Stimulated activated naive CD4-positive, alpha-beta T cell (primary cell): ENCODE results near the gene DCAF15.
"Not testable (repeated sequence)": the region's sequence is repeated elsewhere in the genome, so short reads cannot be mapped to it uniquely, and the experiment has no call there.

ENCODE experiments used
- DNase-seq, 6 experiments: peaks; one replicate each; lab custom pipeline; 2025; lab: John Stamatoyannopoulos, UW

The DCAF15 gene, protein sequence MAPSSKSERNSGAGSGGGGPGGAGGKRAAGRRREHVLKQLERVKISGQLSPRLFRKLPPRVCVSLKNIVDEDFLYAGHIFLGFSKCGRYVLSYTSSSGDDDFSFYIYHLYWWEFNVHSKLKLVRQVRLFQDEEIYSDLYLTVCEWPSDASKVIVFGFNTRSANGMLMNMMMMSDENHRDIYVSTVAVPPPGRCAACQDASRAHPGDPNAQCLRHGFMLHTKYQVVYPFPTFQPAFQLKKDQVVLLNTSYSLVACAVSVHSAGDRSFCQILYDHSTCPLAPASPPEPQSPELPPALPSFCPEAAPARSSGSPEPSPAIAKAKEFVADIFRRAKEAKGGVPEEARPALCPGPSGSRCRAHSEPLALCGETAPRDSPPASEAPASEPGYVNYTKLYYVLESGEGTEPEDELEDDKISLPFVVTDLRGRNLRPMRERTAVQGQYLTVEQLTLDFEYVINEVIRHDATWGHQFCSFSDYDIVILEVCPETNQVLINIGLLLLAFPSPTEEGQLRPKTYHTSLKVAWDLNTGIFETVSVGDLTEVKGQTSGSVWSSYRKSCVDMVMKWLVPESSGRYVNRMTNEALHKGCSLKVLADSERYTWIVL

DNA sequence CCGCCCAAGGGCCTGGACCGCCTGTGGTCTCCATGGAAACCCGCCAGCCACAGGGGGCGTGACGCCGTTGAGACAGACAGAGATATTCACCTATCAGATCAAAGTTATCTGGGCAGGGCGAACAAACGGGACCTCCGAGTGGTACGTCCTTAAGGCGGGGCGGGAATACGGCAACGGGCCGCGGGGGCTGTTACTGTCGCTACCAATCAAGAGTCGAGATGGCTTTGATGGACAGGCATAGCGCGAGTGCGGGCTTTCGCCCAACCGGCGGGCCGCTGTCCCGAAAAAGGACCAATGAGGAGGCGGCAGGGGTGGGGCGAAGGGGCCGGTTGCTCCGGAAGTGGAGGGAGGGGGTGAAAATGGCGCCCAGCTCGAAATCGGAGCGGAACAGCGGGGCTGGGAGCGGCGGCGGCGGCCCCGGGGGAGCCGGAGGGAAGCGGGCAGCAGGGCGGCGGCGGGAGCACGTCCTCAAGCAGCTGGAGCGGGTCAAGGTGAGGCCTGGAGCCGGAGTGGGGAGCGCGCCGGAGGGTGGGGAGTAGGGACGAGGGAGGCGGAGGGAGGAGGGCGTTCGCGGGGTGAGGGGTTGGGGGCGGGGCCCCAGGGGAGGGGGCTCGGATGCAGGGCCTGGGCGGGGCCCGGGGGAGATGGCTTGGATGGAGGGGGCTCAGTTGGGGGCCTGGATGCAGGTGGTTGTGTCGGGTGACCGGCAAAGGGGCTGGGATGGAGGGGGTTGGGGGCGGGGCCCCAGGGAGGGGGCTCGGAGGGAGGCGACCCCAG lies at the start of gene DCAF15:
Gene DCAF15 (plus strand): TSS at position 356 of the 777 bp plus-strand sequence. CDS start 4 bp downstream, at position 360.
- DNase-seq = peak; percentile 95 to 99 (median 98)

DNA sequence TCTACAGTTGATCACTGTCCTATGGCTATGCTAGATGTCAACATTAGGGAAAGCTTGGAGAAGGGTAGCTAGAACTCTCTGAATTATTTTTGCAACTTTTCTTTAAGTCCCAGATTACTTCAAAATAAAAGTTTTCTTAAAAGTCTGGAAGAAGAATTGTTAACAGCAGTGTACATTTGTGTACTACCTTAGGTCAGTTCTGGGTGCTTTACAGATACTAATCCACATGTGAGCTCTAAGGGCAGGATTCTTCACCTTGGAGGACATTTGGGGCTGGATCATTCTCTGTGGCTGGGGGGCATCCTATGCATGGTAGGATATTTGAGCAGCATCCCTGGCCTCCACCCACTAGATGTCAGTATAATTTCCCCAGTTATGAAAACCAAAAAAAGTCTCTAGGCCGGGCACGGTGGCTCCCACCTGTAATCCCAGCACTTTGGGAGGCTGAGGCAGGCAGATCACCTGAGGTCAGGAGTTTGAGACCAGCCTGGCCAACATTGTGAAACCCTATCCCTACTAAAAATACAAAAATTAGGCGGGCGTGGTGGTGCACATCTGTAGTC lies 49.2 kb upstream of the DCAF15 start:
- DNase-seq = peak in 2 of 6 experiments; percentile 13 to 15

DNA sequence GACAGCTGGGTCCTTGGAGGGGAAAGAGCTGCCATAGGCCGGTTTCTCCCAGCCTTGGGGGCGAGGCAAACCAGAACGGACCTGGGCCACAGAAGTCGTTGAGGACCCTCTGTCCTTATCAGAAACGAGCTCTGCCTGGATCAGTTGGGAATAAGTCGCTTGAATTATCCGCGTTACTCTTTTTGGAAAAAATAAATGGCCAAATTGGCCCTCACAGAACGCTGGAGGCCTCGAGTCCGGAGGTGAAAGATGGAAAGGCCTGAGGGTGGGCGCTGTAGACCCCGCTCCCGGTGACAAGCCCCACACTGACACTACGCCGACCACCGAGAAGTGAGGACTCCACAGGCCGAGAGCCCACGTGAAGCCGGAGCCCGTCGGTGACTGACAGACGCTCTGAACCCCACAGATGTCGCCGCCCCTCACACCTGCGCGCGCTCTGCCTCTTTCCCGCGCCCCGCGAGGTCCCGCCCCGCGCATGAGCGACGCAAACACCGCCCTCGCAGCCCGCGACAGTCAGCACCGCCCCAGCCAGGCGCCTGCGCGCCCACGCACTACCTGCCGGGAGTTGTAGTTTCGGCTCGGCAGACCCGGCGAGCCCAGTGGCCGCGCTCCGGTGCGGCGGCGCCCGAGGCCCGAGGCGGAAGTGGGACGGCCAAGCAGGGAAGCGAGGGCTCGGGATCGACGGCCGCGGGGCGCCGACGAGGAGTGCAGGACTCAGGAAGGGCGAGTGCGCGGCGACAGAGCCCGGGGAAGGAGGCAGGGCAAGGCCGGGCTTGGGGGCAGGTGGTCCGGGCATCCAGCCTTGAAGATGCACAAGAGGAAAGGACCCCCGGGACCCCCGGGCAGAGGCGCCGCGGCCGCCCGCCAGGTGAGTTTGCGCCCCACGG lies 46.4 kb upstream of the DCAF15 start, which contains the start of the genes BRME1 and CC2D1A:
Gene BRME1 (minus strand): TSS at position 484 of the 887 bp plus-strand sequence. CDS start 1,225 bp downstream, outside the sequence.
Gene CC2D1A (plus strand): TSS at position 568 of the 887 bp plus-strand sequence. CDS start 241 bp downstream, at position 809.
- peak; percentile 79 to 91 (median 90) for DNase-seq

DNA sequence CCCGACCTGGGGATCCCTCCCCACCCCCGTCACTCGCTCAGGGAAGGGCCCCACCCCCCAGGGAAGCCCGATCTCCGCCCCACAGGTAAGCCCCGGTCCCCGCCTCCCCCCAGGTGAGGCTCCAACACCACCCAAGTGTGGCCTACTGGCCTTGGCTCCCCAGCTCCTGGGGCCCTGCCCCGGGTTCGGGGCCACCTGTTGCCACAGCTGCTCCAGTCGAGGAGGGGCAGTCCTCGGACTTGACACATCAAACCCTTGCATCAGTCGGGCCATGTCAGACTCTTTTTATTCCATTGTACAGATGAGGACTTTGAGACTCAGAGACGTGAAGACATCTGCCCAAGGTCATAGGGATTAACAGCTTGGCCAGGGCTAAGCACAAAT lies 45.8 kb upstream of the DCAF15 start:
- peak in 1 of 6 experiments; percentile 43 for DNase-seq

DNA sequence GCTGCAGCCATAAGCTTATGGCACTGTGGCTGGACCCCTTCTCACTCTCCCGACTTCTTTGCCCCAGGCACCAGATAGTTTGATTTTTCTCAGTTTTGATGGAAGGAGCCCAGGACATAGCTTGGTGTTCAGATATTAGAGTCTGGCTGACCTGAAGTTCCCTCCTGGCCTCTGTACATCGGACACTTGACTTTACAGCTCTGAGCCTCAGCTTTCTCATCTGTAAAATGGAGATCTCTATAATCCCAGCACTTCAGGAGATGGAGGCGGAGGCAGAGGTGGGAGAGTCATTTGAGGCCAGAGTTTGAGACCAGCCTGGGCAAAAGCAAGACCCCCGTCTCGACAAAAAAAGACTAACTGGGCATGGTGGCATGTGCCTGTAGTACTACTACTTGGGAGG lies 45.4 kb upstream of the DCAF15 start:
- DNase-seq = no peak

DNA sequence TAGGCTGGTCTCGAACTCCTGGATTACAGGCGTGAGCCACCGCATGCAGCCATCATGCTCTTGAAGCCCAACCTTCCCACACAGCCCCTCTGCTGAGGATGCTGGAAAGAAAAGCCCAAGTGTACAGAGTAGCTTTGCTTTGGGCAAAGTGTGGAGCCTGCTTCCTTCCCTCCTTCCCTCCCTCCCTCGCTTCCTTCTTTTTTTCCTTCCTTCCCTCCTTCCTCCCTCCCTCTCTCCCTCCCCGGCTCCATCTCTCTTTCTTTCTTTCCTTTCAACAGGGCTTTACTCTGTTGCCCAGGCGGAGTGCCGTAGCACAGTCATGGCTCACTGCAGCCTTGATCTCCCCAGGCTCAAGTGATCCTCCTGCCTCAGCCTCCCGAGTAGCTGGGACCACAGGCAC lies 43.6 kb upstream of the DCAF15 start:
- no peak for DNase-seq

DNA sequence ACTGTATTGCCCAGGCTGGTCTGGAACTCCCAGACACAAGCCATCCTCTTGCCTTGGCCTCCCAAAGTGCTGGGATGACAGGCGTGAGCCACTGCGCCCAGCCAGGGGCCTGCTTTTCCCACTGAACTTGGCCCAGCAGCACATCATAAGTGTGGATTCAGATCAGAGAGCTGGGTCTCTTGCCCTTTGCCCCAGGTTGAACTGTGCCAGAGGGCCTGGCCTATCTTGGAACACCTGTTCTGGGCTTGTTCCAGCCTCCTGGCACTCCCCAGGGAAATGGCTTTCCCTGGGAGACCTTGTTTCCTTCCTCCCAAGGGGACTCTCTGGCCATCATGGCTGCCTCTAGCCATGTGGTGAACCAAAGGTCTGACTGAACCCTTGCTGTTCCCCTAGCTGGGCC lies 42.9 kb upstream of the DCAF15 start:
- DNase-seq = no peak

DNA sequence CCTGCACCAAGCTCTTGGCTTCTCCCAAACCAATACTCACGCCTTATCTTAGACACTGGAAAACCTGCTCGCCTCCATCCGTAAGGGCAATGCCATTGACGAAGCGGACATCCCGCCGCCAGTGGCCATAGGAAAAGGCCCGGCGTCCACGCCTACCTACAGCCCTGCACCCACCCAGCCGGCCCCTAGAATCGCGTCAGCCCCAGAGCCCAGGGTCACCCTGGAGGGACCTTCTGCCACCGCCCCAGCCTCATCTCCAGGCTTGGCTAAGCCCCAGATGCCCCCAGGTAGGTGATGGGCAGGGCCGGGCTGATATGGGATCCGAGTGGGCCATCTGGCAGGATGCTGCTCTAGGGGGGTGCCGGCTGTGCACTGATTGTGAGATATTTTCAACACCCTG lies 39.0 kb upstream of the DCAF15 start:
- DNase-seq = no peak

DNA sequence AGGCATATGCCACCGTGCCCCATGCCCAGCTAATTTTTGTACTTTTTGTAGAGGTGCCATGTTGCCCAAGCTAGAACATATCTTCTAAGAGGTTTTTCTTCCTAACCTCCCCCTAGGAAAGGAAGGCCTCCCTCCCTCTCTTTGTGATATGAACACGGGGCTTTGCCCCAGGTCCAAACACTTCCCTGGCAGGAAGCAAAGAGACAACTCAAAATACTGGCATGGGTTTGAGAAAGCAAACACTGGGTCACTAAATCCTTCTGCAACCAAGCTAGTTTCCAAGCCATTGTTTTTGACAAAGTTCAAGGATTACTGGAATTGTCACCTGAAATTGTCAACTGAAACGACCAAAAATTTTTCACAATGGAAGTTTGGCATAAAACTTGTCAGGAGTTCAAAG lies 37.5 kb upstream of the DCAF15 start:
- no peak for DNase-seq

DNA sequence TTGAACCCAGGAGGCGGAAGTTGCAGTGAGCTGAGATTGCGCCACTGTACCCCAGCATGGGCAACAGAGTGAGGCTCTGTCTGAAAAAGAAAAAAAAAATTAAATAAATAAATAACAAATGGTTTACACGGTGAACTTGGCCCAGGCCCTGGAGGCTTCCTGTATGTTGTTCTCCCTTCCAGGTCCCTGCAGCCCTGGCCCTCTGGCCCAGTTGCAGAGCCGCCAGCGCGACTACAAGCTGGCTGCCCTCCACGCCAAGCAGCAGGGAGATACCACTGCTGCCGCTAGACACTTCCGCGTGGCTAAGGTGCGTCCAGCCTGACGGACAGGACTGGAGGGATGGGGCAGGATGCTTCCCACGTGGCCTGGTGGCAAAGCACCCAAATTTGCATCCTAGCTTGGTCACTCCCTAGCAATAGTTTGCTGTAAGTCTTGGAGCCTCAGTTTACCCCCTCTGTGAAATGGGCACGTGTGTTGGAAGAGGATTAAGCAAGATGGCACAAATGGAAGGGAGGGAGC lies 34.4 kb upstream of the DCAF15 start:
- no peak for DNase-seq

DNA sequence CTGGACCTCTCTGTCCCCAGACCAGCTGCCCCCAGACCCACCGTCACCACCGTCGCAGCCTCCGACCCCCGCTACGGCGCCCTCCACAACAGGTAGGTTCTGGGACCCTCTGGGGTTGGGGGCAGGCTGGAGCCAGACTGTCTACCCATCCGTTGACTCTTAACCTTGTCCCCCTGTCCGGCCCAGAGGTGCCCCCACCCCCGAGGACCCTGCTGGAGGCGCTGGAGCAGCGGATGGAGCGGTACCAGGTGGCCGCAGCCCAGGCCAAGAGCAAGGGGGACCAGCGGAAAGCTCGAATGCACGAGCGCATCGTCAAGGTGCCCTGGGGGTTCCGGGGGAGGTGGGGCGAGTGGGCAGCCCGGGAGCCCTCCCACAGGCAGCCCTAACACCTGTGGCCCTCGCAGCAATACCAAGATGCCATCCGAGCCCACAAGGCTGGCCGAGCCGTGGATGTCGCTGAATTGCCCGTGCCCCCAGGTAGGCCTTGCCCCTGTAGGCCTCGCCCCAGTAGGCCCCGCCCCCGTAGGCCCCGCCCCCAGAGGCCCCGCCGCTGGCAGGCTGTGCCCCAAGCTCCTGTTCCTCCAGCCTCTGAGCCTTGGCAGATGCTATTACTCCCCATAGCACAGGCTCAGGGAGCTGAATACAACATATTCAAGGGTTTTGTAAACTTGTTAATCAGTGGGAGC lies 33.4 kb upstream of the DCAF15 start:
- DNase-seq = no peak

DNA sequence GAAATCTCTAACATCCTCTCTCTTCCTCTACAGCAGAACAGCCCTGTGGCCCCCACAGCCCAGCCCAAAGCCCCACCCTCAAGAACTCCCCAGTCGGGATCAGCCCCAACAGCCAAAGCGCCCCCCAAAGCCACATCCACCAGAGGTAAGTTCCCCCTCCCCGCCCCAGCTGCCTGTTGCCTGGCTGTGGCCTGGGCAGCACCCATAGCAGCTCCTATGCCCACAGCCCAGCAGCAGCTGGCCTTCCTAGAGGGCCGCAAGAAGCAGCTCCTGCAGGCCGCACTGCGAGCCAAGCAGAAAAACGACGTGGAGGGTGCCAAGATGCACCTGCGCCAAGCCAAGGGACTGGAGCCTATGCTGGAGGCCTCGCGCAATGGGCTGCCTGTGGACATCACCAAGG lies 31.8 kb upstream of the DCAF15 start:
- no peak for DNase-seq

DNA sequence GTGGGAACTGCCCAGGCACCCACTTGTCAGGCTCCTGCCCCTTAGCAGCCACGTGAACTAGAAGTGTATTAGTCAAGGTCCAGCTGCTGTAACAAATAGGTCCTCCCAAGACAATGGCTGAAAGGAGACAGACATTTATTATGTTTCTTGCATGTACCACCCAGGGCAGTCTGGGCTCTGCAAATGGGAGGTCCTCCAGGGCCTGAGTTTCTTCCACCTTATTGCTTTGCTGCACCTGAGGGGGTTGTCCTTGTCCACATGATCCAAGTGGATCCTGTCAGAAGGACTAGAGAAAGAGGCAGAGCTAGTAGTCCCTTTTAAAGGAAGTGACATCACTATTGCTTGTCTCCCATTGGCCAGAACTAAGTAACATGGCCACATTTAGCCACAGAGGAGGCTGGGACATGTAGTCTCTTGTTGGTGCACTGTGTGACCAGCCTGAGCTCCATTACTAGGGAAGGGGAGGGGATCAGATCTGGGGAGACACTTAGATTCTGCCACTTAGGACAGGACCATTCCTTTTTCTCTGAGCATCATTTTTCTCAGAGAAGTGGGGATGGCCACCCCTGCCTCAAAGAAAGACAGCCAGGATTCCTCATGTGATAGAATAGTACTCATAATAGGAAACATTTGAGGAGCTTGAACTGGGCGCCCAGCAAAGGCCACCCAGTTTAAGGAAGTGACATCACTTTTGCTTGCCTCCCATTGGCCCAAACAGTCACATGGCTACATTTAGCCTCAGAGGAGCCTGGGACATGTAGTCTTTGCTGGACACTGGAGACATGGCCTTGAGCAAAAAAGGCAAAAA lies 31.2 kb upstream of the DCAF15 start:
- DNase-seq = no peak

DNA sequence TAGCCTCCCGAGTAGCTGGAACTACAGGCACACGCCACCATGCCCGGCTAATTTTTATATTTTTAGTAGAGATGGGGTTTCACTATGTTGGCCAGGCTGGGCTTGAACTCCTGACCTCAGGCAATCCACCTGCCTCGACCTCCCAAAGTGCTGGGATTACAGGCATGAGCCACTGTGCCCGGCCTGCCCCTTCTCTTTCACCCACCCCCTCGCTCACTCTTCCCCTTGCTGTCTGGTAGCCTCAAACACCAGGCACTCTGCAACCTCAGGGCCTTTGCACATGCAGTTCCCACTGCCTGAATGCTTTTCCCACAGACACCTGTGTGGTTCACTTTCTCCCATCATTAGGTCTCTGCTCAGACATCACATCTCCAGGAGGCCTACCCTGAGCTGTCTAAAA lies 30.2 kb upstream of the DCAF15 start:
- DNase-seq = not testable (repeated sequence)

DNA sequence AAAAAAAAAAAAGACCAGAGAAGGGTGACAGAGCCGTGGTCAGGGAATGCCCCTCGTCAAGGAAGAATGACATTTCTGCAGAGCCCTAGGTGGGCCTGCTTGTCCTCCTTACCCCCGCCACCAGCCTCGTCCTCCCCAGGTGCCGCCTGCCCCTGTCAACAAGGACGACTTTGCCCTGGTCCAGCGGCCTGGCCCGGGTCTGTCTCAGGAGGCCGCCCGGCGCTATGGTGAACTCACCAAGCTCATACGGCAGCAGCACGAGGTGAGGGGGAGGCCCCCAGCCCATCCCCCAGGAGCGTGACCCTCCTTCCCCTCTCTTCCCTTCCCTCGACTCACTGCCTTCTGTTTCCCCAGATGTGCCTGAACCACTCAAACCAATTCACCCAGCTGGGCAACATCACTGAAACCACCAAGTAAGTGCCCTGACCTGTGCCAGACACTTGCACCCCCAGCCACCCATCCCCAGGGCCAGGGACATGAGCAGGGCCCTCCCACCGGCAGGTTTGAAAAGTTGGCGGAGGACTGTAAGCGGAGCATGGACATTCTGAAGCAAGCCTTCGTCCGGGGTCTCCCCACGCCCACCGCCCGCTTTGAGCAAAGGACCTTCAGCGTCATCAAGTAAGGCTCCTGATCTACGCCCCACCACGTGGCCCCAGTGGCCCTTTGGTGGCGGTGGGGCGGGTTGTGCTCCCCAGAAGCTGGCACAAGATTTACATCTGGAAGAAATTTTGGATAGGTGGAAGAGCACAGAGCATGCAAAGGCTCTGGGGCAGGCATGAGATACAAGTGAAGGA lies 28.9 kb upstream of the DCAF15 start:
- no peak for DNase-seq

DNA sequence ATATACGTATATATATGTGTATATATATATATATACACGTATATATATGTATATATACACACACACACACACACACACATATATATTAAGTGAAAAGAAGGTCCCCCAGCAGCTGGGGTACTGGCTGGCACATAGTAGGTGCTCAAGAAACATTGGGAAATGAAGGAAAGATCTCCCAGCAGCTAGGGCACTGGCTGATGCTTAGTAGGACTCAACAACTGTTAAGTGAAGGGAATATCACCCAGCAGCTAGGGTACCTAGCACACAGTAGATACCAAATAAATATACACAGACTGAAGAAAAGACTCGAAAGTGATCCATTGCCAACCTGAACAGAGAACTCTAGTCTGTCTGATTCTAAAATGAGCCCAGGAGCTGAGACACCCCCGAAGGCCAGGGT lies 26.3 kb upstream of the DCAF15 start:
- DNase-seq = no peak

DNA sequence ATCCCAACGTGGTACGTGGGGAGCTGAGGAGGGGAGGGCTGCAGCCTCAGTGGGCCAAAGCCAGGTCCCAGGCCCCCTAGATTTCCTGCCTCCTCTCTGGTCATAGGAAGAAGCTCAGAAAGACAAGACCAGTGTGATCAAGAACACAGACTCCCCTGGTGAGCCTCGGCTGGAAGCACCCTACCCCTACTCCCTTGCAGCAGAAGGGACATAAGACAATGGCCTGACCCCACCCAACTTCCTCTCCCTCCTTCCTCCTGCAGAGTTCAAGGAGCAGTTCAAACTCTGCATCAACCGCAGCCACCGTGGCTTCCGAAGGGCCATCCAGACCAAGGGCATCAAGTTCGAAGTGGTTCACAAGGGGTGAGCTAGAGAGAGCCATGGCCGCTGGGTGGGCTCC lies 25.6 kb upstream of the DCAF15 start:
- no peak for DNase-seq

DNA sequence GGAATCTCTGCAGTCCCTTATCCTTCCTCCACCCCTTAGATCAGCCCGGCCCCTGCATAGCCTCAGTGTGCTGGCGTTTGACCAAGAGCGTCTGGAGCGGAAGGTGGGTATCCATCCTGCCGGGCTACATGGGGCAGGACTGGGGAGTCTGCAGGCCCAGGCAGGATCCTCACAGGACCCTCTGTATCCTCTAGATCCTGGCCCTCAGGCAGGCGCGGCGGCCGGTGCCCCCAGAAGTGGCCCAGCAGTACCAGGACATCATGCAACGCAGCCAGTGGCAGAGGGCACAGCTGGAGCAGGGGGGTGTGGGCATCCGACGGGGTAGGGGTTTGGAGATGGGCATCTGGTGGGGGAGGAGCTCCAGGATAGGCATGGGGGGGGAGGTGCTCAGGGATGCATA lies 23.0 kb upstream of the DCAF15 start:
- no peak for DNase-seq

DNA sequence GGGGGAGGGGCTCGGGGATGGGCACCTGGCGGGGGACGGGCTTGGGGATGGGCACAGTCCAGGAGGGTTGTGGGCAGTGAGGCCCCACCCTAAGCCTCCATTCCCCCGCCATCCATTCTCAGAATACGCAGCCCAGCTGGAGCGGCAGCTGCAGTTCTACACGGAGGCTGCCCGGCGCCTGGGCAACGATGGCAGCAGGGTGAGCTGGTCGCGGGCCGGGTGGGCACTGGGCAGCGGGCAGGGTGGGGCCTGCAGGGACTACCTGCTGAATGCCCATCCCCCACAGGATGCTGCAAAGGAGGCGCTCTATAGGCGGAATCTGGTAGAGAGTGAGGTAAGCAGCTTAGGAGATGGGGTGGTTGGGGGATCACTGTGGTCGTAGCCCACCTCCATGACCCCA lies 22.4 kb upstream of the DCAF15 start:
- no peak for DNase-seq
